Ishikawa (cell line): ENCODE results near the gene EML6.

ENCODE experiments used
- CEBPB ChIP-seq: IDR thresholded peaks from 2 replicates; pipeline ENCODE4 v1.6.1; 2012
- CREB1 ChIP-seq: IDR thresholded peaks from 2 replicates; pipeline ENCODE4 v1.6.1; 2012; ENCODE audit warnings: low read depth
- EGR1 ChIP-seq: IDR thresholded peaks from 2 replicates; pipeline ENCODE4 v1.6.1; 2012
- EP300 ChIP-seq: IDR thresholded peaks from 2 replicates; pipeline ENCODE4 v1.6.1; 2012; ENCODE audit warnings: borderline replicate concordance
- FOXM1 ChIP-seq: IDR thresholded peaks from 2 replicates; pipeline ENCODE4 v1.6.1; 2012; ENCODE audit warnings: low read depth, borderline replicate concordance
- MAX ChIP-seq: IDR thresholded peaks from 2 replicates; pipeline ENCODE4 v1.6.1; 2012
- NFIC ChIP-seq: IDR thresholded peaks from 2 replicates; pipeline ENCODE4 v1.6.1; 2012
- RAD21 ChIP-seq: IDR thresholded peaks from 2 replicates; pipeline ENCODE4 v1.6.1; 2012; ENCODE audit warnings: low read depth
- REST ChIP-seq: IDR thresholded peaks from 2 replicates; pipeline ENCODE4 v1.6.1; 2012; ENCODE audit warnings: low read depth, mild to moderate bottlenecking
- TAF1 ChIP-seq: IDR thresholded peaks from 2 replicates; pipeline ENCODE4 v1.6.1; 2012; ENCODE audit warnings: low read depth, mild to moderate bottlenecking
- TCF12 ChIP-seq: IDR thresholded peaks from 2 replicates; pipeline ENCODE4 v1.6.1; 2012; ENCODE audit warnings: low read depth
- TEAD4 ChIP-seq: IDR thresholded peaks from 2 replicates; pipeline ENCODE4 v1.6.1; 2012
- YY1 ChIP-seq: IDR thresholded peaks from 2 replicates; pipeline ENCODE4 v1.6.1; 2012; ENCODE audit warnings: low read depth
- ZBTB7A ChIP-seq: IDR thresholded peaks from 2 replicates; pipeline ENCODE4 v1.6.1; 2012; ENCODE audit warnings: low read depth
- TF ChIP-seq, protein P1 (sequence below): IDR thresholded peaks from 2 replicates; pipeline ENCODE4 v1.6.1; 2012

Gene EML6

GRCh38 chr2:54768772-54769428 is 45.4 kb downstream of the EML6 start:
- TF ChIP-seq CEBPB (no peak), ZBTB7A (no peak), CREB1 (no peak), RAD21 (no peak), YY1 (no peak), REST (no peak), TAF1 (no peak), EP300 (no peak), MAX (no peak), FOXM1 (no peak), TCF12 (no peak), TEAD4 (no peak), NFIC (no peak)
- TF ChIP-seq, protein P1, sequence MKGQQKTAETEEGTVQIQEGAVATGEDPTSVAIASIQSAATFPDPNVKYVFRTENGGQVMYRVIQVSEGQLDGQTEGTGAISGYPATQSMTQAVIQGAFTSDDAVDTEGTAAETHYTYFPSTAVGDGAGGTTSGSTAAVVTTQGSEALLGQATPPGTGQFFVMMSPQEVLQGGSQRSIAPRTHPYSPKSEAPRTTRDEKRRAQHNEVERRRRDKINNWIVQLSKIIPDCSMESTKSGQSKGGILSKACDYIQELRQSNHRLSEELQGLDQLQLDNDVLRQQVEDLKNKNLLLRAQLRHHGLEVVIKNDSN = no peak

GRCh38 chr2:54770211-54770610 is 46.7 kb downstream of the EML6 start:
- TF ChIP-seq EGR1 (no peak), FOXM1 (no peak), NFIC (no peak), TCF12 (no peak), TEAD4 (no peak), REST (no peak), YY1 (no peak), MAX (no peak), CREB1 (no peak), ZBTB7A (no peak), RAD21 (no peak), EP300 (no peak), TAF1 (no peak), CEBPB (no peak)
- TF ChIP-seq, protein P1 = no peak

DNA sequence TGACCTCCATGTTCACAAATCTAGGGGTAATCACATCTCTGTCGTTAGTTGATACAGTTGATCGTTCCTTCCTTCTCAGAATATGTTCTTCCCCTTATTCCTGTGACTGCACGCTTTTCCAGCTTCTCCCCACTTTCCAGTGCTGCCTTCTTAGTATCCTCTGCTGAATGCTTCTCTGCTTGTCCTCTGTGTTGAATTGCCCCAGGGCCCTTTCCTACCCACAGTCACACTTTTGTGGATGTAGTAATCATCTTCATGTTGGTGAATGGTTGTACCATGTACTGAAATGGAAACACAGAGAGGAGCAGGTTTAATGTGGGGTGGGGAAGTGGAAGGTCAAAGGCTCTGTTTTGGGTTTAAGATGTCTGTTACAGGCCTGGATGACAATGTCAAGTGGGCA is 47.2 kb downstream of the EML6 start:
- TF ChIP-seq EGR1 (no peak), TCF12 (no peak), CREB1 (no peak), CEBPB (no peak), RAD21 (no peak)

DNA sequence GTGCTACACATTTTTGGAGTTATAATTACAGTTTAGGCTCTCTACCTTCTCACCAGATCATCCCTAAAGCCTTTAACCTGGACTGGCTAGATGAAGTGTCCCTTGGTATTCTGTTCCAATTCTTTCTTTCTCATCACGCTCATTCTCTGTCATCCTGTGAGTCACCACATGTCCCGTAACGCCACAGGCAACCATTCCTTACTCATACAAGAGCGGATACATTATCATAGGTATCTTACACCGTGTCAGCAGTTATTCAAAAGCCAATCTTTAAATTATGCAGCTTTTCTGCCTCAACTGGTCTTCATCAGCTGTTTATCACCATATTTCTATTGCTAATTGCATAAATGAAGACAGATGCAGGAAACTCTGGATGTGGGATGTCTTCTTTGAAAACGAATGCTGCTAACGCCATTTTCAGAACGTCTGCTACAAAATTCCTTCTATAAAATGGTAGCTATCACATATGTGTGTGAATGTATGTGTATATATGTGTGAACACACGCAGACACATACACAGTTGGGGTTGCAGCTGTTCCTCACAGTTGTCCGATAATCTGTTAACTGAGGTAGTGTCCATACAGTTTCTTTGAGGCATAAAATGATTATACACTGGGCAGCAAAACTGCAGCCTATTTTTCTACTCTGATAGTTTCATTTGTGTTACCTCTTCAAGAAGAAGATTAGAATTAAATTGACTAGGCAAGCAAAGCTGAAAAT is 47.9 kb downstream of the EML6 start:
- TF ChIP-seq TEAD4 (no peak), YY1 (no peak), REST (no peak), MAX (no peak), TAF1 (no peak), ZBTB7A (no peak), NFIC (no peak), EGR1 (no peak), EP300 (no peak), RAD21 (no peak), FOXM1 (no peak)
- TF ChIP-seq, protein P1 = no peak
